Neural progenitor cell (in vitro differentiated cells): ENCODE results near the gene GP1BB. TPM values are rescaled to one million over a fixed set of nuclear protein-coding genes. Genes with fewer than 3 reads are reported as not detected.

ENCODE experiments used
- DNase-seq: peaks from one replicate; pipeline ENCODE4 v3.0.0-alpha.2; 2016; ENCODE audit warnings: low spot score
- H2AFZ ChIP-seq: fragments of 200-600 bp; sonication (generic); replicated peaks from 2 replicates; pipeline ENCODE4 v1.6.1; 2016; ENCODE audit warnings: antibody characterized with exemption
- H3F3A ChIP-seq: fragments of 200-600 bp; sonication (generic); 2 replicates; pipeline ENCODE4 v1.6.1; 2016; ENCODE audit warnings: antibody characterized with exemption, low read depth
- H3K27ac ChIP-seq: fragments of 200-600 bp; sonication (generic); 2 replicates; pipeline ENCODE4 v1.5.1; 2016; ENCODE audit warnings: mild to moderate bottlenecking
- H3K27me3 ChIP-seq: fragments of 200-600 bp; sonication (generic); 2 replicates; pipeline ENCODE4 v1.6.1; 2016; ENCODE audit warnings: mild to moderate bottlenecking, moderate library complexity
- H3K36me3 ChIP-seq: fragments of 200-600 bp; sonication (generic); 2 replicates; pipeline ENCODE4 v1.5.1; 2016
- H3K4me1 ChIP-seq: fragments of 200-600 bp; sonication (generic); 2 replicates; pipeline ENCODE4 v1.6.1; 2016; ENCODE audit warnings: mixed run types
- H3K4me2 ChIP-seq: fragments of 200-600 bp; sonication (generic); 2 replicates; pipeline ENCODE4 v1.6.1; 2016
- H3K4me3 ChIP-seq: fragments of 200-600 bp; sonication (generic); 2 replicates; pipeline ENCODE4 v1.5.1; 2016
- H3K79me2 ChIP-seq: fragments of 200-600 bp; sonication (generic); 2 replicates; pipeline ENCODE4 v1.6.1; 2016; ENCODE audit warnings: low read depth
- H3K9ac ChIP-seq: fragments of 200-600 bp; sonication (generic); 2 replicates; pipeline ENCODE4 v1.6.1; 2016
- H3K9me3 ChIP-seq: fragments of 200-600 bp; sonication (generic); 2 replicates; pipeline ENCODE4 v1.5.1; 2016; ENCODE audit warnings: low read depth
- H4K20me1 ChIP-seq: fragments of 200-600 bp; sonication (generic); 2 replicates; pipeline ENCODE4 v1.6.1; 2016; ENCODE audit warnings: low read depth
- H3K27ac Mint-ChIP-seq: 3 replicates; pipeline ENCODE4 v1.8.0; 2021; ENCODE audit warnings: mixed read lengths
- H3K27me3 Mint-ChIP-seq: 2 replicates; pipeline ENCODE4 v1.8.0; 2022; ENCODE audit warnings: low read depth, mild to moderate bottlenecking, inconsistent platforms, moderate library complexity, mixed read lengths; ENCODE audit not compliant: insufficient read depth
- H3K36me3 Mint-ChIP-seq: 3 replicates; pipeline ENCODE4 v1.8.0; 2021; ENCODE audit warnings: mixed read lengths
- H3K4me1 Mint-ChIP-seq: 3 replicates; pipeline ENCODE4 v1.8.0; 2021; ENCODE audit warnings: mixed read lengths
- H3K4me3 Mint-ChIP-seq: 3 replicates; pipeline ENCODE4 v1.8.0; 2021; ENCODE audit warnings: mild to moderate bottlenecking, moderate library complexity, mixed read lengths
- H3K9me3 Mint-ChIP-seq: 3 replicates; pipeline ENCODE4 v1.8.0; 2020; ENCODE audit warnings: mixed read lengths
- CTCF ChIP-seq: fragments of 200-600 bp; sonication (generic); IDR thresholded peaks from 2 replicates; pipeline ENCODE4 v1.5.1; 2017; ENCODE audit warnings: antibody characterized with exemption, mild to moderate bottlenecking
- EZH2 ChIP-seq: fragments of 200-600 bp; sonication (generic); IDR thresholded peaks from 2 replicates; pipeline ENCODE4 v1.6.1; 2017; ENCODE audit warnings: antibody characterized with exemption, mild to moderate bottlenecking, moderate library complexity
- EZH2phosphoT487 ChIP-seq: fragments of 200-600 bp; sonication (generic); IDR thresholded peaks from 2 replicates; pipeline ENCODE4 v1.6.1; 2017; ENCODE audit warnings: antibody characterized with exemption
- total RNA-seq: library from RNA; depleted of rRNA; stranded (reverse); fragments of >200 nt; gene quantifications from 2 replicates; pipeline ENCODE4 v1.2.3, GENCODE V29; 2015; ENCODE audit warnings: low replicate concordance

GP1BB gene
- total RNA-seq, 1 donor from 2014 or later = not detected

GRCh38 chr22:19716829-19717105 is 6.6 kb upstream of the GP1BB start:
- no peaks in the 10 kb centered on the region for H3K9me3 ChIP-seq
- H3K4me2 ChIP-seq = no peak overlapping the region
- no peak for DNase-seq
- no peak overlapping the region for H2AFZ ChIP-seq
- peaks cover 6% of the 10 kb centered on the region for H3K9me3 Mint-ChIP-seq
- peaks cover 21% of the 10 kb centered on the region for H3K4me1 Mint-ChIP-seq
- H3K4me3 ChIP-seq = no peak overlapping the region
- no peaks in the 10 kb centered on the region for H3K79me2 ChIP-seq
- TF ChIP-seq CTCF (no peak), EZH2 (no peak), EZH2phosphoT487 (no peak)
- peaks cover 100% of the 10 kb centered on the region for H3K27me3 ChIP-seq
- peak overlapping the region; percentile 68 for H3K4me3 Mint-ChIP-seq
- H3K36me3 ChIP-seq = no peaks in the 10 kb centered on the region
- H3K27me3 Mint-ChIP-seq = peaks cover 43% of the 10 kb centered on the region
- H3K4me1 ChIP-seq = peaks cover 10% of the 10 kb centered on the region
- H3K36me3 Mint-ChIP-seq = peaks cover 13% of the 10 kb centered on the region
- H3K9ac ChIP-seq = no peak overlapping the region
- no peak overlapping the region for H3K27ac ChIP-seq
- peaks cover 21% of the 10 kb centered on the region for H3F3A ChIP-seq
- peaks cover 30% of the 10 kb centered on the region for H4K20me1 ChIP-seq
- H3K27ac Mint-ChIP-seq = no peak overlapping the region

DNA sequence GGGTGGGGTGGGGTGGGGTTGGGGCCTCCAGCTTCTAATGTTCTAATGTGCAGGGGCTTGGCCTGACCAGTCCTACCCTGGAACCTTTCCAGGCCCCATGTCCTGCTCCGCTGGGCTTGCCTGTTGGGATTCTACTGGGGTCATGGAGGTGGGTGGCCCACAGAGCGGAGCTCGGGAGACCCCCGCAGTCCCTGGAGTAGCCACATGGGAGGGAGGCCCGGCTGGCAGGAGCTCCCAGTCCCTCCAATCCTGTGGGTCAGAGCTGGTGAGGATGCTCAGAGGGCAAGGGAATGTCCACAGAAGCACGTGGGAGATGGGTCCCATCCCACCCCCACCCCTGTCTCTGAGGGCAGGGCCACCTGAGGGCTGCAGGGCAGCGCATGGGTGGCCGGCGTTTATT is 6.2 kb upstream of the GP1BB start:
- no peaks in the 10 kb centered on the region for H3K36me3 ChIP-seq
- Mint-ChIP-seq H3K27me3 (peaks cover 44% of the 10 kb centered on the region), H3K27ac (no peak overlapping the region), H3K4me1 (peaks cover 19% of the 10 kb centered on the region), H3K4me3 (peak overlapping the region; percentile 85), H3K9me3 (peaks cover 6% of the 10 kb centered on the region), H3K36me3 (peaks cover 13% of the 10 kb centered on the region)
- H3K4me2 ChIP-seq = no peak overlapping the region
- no peak overlapping the region for H3K9ac ChIP-seq
- H4K20me1 ChIP-seq = peaks cover 34% of the 10 kb centered on the region
- H3F3A ChIP-seq = peaks cover 25% of the 10 kb centered on the region
- H3K79me2 ChIP-seq = no peaks in the 10 kb centered on the region
- H3K4me1 ChIP-seq = peaks cover 14% of the 10 kb centered on the region
- no peak for DNase-seq
- H3K9me3 ChIP-seq = no peaks in the 10 kb centered on the region
- no peak overlapping the region for H2AFZ ChIP-seq
- H3K27ac ChIP-seq = no peak overlapping the region
- no peak overlapping the region for H3K4me3 ChIP-seq
- no peak for TF ChIP-seq CTCF
- TF ChIP-seq EZH2 = no peak
- TF ChIP-seq EZH2phosphoT487 = no peak
- H3K27me3 ChIP-seq = peaks cover 100% of the 10 kb centered on the region

GRCh38 chr22:19717691-19718455 is 5.5 kb upstream of the GP1BB start:
- peak overlapping the region; percentile 73 for H3K27ac Mint-ChIP-seq

More at GRCh38 chr22:19717691-19718455, 5.5 kb upstream of the GP1BB start:
- peaks cover 13% of the 10 kb centered on the region for H3K36me3 Mint-ChIP-seq
- H3K27me3 Mint-ChIP-seq = peaks cover 47% of the 10 kb centered on the region
- DNase-seq = peak; percentile 79
- Histone ChIP-seq H3K79me2 (no peaks in the 10 kb centered on the region), H3F3A (peaks cover 26% of the 10 kb centered on the region), H3K9ac (no peak overlapping the region), H3K9me3 (no peaks in the 10 kb centered on the region), H3K4me1 (peaks cover 19% of the 10 kb centered on the region), H3K4me3 (peak overlapping the region; percentile 57), H3K36me3 (no peaks in the 10 kb centered on the region), H3K27ac (no peak overlapping the region), H4K20me1 (peaks cover 41% of the 10 kb centered on the region), H3K4me2 (peak overlapping the region; percentile 96), H3K27me3 (peaks cover 100% of the 10 kb centered on the region), H2AFZ (peak overlapping the region; percentile 79)
- TF ChIP-seq EZH2 (no peak), CTCF (peak; percentile 83)
- peak overlapping the region; percentile 85 for H3K4me3 Mint-ChIP-seq
- H3K4me1 Mint-ChIP-seq = peaks cover 21% of the 10 kb centered on the region
- H3K9me3 Mint-ChIP-seq = peaks cover 6% of the 10 kb centered on the region
